Hematopoietic multipotent progenitor cell treated with erythropoietin and hydrocortisone succinate and interleukin-3 and kit ligand, for 15 days (in vitro differentiated cells): ENCODE measurements around the gene BBLN.

ENCODE experiments used
- DNase-seq: peaks from one replicate; pipeline ENCODE4 v3.0.0-alpha.2; 2015; ENCODE audit warnings: low spot score

The BBLN gene

GRCh38 chr9:128191406-128192046, 31.5 kb downstream of the BBLN start, which contains the start of gene CIZ1:
Gene CIZ1, minus strand, starts transcription at chr9:128191572. Its CDS starts 715 bp downstream, at chr9:128190857.
- DNase-seq = peak; percentile 83

GRCh38 chr9:128192601-128193371, 32.7 kb downstream of the BBLN start:
- DNase-seq = peak; percentile 72

- no peak for DNase-seq
Measured at GRCh38 chr9:128193469-128194096, 33.5 kb downstream of the BBLN start.

GRCh38 chr9:128201441-128202369, 41.6 kb downstream of the BBLN start:
- no peak for DNase-seq

GRCh38 chr9:128202648-128203023, 42.6 kb downstream of the BBLN start:
- DNase-seq = no peak

GRCh38 chr9:128203024-128203706, 43.1 kb downstream of the BBLN start, which contains the start of gene DNM1:
Gene DNM1, plus strand, starts transcription at chr9:128203379. Its CDS starts 92 bp downstream, at chr9:128203471.
- DNase-seq = peak; percentile 80

GRCh38 chr9:128203707-128204551, 43.9 kb downstream of the BBLN start:
- DNase-seq = no peak

- DNase-seq = no peak
Measured at GRCh38 chr9:128204858-128205257, 44.8 kb downstream of the BBLN start.

- DNase-seq = no peak
Measured at GRCh38 chr9:128205296-128205944, 45.4 kb downstream of the BBLN start.

GRCh38 chr9:128206484-128206883, 46.4 kb downstream of the BBLN start:
- no peak for DNase-seq

GRCh38 chr9:128206916-128207910, 47.1 kb downstream of the BBLN start:
- DNase-seq = no peak

GRCh38 chr9:128208386-128208785, 48.3 kb downstream of the BBLN start:
- no peak for DNase-seq

- no peak for DNase-seq
Measured at GRCh38 chr9:128208946-128209669, 49.0 kb downstream of the BBLN start.

GRCh38 chr9:128211186-128211980, 51.3 kb downstream of the BBLN start:
- no peak for DNase-seq

GRCh38 chr9:128211981-128212281, 51.9 kb downstream of the BBLN start:
- DNase-seq = no peak
